NCI-H2081 treated with DMSO at 0.1 percent for 48 hours (cell line): ENCODE measurements around the gene CKS1B.

ENCODE experiments used
- DNase-seq: peaks from one replicate; lab custom pipeline; 2025; lab: John Stamatoyannopoulos, UW

The CKS1B gene

DNA sequence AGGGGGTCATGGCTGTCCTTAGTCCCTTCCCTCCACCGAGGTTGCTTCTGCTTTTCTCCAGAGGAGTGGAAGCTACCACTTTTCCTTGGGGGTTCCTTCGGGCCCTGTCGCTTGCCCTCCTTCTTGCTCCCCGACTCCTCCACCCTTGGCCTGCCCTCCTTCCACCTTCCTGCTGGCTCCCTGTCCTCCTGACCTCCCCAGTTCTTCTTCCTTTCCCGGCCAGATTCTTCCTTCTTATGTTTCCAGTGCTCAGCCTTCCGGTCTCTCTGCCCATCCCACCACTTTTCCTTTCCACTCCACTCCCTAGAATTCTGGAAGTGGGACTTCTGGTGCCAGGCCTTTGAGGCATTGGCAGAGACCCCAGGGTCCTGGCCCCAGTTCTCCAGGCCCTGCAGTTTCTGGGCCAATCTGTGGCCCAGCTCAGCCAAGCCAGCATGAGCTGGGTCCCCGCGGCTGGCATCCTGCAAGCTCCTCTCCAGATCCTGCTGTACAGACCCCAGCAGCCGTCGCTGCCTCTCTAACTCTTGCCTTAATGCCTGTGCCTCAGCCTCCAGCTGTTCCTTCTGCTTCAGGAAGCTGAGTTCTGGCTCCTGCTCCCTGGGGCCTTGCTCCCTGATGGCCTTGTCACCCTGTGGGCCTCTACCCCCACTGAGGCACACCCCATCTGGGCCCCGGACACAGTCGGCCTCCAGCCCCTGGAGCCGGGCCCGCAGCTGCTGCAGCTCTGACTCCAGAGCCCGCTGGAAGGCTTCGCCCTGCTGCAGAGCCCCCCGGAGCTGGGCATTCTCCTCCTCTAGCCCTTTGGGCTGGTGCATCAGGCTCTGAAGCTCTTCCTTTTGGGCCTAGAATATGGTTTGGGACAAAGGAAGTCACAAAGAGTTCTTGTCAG lies 28.3 kb upstream of the CKS1B start:
- no peak for DNase-seq

DNA sequence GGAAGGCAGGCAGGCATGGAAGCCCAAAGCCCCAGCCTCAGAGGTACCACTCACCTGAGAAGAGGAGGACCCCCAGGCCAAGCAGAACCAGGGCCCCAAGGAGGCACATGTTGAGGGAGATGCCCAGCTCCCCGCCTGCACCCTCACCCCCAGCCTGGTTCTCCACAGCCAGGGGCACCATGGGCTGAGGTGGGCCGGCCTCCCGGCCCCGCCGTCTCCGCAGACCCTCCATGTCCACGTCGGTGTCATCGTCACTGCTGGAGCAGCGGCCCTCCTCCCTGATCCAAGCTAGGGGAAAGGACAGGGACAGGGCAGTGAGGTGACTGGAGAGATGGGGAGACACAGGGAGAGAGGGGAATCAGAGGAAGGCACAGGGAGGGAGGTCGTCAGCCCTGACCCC lies 26.4 kb upstream of the CKS1B start:
- no peak for DNase-seq

DNA sequence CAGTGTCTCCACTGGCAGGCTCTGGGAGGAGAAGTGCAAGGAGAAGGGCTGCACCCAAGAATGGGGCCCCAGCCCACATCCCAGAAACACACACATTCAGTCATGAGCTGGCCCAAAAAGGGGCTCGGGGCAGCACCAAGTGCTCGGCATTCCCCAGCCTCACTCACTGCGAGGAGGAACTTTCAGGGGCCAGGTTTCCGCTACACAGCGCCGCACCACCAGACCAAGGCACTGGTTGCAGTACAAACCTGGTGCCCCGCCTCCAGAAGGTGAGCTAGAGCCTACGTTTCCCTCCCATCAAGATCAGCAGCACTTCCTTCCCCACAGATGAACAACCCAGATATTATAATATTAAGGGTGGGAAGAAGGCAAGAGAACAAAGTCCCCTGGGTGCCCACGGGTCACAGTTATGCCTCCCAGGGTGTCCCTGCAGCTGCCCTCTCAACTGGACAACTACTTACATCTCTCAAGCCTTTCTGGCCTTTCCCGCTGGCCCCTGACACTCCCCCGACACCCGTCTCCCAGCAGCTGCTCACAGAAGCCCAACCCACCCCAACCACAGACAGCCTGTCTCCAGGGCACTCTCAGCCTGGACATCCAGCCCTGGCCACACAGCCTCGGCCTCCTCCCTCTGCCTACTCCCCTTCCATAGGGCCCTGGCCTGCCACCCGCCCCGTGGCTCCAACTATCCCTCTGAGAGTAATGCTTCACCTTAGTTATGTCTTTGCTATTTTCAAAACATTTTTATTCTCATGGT lies 22.4 kb upstream of the CKS1B start:
- DNase-seq: no peak

DNA sequence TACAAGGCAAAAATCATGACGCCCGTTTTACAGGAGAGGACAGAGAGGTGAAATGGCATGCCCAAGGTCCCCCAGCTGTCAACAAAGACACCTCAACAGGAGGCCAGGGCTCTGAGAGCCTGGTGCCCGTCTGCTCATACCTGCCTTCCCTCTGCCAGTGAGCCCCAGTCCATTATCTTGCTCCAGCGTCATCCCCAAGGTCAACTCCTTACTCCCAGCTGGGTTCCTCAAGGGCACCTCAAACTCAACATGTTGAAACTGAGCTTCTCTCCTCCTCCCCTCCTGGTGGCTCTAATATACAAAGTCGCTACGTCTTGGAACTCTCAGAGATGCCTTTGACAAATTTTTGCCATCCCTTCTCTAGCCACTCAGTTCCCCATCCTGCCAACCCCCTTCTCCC lies 21.8 kb upstream of the CKS1B start:
- DNase-seq: no peak

DNA sequence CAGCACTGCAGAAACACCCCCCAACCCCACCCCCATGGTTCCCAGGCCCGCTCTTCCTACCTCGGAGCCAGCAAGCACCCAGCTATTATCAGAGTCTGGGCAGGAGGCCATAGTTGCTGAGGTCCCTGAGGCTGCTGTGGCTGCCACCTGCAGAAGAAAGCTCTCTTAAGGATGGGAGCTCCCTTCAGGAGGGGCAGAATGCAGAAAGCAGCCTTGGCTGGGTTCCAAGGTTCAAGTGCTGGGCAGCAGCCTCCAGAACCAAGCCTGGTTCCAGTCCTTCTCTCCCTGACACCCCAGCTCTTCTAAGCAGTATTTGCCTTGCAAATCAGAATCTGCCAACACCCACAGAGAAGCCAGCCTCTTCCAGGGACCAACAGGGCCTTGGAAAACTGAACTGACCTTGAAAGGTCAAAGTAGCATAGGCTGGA lies 20.9 kb upstream of the CKS1B start:
- DNase-seq: no peak

DNA sequence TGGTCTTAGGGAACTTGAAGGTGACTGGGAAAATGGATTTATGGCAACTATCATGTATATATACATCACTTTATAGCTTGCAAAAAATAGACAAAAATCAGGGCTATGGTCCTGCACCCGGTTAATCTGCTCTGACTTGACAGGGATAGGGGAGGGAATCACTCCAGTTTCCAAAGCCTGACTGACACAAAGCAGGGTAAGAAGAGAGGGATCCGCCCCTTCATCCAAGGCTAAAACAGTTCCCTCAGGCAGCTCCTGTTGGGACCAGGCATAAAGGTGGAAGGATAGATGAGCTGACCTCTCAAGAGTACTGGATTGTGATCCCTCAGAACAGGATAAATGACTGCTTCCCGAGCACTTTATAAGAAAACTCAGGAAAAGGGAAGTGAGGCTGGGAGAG lies 19.9 kb upstream of the CKS1B start:
- no peak for DNase-seq

DNA sequence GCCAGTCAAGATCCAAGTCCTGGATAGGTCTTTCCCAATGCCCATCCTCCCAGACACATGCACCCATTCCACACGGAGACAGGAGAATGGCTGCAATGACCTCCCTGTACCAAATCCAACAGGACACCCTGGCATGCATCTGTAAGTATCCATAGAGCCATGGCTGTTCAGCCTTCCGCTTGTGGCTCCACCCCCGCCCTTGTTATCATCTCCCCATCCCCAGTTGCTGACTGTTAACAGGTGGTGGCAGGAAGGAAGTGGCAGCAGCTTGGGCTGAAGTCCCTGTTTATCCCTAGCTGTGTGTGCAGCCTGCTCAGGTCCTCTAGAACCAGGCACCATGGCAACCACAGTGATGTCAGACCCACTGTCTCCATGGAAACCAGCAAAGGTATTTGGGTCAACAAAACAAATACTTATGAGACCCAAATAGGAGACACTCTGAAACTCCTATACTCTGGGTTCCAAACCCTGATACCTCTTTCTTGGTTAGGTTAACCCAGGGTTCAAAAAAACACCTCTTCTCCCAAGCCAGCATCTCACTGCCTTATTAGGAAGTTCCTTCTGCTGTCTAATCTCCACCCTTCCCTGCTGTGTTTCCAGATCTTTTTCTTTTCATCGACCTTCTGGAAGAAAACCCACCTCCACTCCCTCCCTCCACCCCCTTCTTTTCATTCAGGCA lies 19.3 kb upstream of the CKS1B start:
- DNase-seq: no peak

DNA sequence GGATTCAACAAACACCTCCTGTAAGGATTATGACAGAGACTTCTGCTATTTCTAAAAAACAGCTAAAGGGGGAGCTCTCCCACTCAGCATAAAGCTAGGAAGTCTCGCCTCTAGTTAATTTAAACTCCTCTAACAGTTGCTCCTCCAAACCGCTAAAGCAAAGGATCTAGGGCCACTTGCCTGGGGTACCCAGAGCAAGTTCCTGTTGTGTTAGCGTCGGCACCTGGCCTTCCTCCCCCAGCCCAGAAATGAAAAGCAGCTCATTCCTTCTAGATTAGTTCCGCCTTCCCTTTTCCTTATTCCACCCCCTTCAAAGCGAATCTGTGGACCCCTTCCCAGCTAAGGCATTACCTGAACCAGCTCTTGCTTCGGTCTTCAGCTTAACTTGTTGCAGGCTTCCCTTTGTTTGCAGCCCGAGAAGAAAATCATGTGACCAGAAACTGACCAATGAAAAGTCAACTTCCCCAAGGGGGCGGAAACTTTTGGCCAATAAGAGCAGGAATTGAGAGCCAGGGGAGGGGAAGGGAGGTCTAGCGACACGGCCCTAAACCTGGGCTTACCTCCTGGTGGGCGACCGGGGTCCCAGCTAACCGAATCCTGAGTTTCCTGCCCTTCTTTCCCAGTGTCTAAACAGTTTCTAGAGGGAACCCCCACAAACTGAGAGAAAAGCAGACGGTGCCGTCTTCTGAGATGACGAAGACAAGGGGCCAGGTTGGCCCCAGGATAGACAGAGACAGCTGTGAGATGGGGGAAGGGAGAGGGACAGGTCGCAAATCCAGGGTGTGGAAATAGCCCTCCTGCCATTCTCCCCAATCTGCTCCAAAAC lies 18.6 kb upstream of the CKS1B start, which contains the start of gene PBXIP1:
Gene PBXIP1, minus strand, starts transcription at position 382 of the 826 bp plus-strand sequence. CDS start 2,378 bp downstream, outside the sequence.
- peak; percentile 30 for DNase-seq

DNA sequence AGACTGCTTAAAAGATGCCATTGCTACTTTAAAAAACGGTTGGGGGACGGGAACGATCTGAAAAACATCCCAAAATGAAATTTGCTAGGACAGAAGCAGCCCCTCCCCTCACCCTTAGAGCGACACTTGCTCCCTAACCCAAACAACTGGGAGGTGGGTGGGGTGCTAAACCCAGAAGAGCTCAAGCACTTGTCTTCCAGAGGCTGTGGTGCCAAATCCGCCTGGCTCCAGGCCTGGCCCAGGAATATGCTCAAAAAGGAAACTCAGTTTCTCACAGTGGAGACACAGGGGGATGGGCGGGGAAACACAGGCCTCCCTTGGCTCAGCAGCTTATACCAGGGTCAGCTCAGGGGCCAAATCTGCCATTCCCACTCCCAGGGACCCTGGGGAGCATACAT lies 17.9 kb upstream of the CKS1B start:
- DNase-seq: no peak

DNA sequence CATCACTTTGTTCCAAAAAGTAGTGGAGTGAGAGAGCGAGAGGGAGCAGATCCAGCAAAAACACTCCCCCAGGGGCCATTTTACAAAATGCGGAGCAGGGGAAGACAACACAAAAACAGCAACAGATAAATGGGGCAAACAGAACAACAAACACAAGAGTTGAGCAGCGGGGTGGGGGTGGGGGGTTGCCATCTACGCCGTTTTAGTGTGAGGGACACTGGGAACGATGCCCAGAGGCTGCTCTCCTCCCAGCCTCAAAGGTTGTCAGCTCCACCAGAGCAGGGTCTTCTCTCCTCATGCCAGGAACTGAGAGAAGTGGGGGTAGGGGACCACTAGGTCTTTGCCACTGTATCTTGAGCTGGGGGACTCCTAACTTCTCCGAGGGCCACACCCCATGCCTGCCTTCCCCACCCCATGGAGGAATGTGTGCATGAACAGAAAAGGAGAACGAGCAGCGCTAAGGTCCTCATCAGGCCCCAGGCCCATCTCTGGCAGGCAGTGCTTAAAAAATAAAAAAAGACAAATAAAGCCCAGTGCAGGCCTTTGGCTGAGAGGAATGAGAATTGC lies 17.3 kb upstream of the CKS1B start:
- no peak for DNase-seq

DNA sequence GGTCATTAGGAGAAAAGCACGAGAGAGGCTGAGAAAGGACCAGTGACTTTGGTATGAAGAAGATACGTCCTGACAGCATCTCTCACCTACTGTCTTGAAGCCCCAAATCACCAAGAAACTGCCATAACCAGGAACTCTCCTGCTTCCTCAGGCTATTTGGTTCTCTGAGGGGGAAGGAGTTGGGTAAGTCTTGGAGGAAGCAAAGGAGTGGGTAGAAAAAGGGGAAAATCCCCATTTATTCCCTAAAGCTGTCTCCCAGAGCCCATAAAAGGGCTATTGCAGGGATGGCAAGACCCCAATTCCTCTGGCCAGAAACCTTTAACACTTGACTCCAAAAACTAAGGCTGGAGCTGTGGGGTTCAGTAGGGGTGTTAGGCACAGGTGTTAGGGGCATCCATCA lies 16.4 kb upstream of the CKS1B start:
- DNase-seq: no peak

DNA sequence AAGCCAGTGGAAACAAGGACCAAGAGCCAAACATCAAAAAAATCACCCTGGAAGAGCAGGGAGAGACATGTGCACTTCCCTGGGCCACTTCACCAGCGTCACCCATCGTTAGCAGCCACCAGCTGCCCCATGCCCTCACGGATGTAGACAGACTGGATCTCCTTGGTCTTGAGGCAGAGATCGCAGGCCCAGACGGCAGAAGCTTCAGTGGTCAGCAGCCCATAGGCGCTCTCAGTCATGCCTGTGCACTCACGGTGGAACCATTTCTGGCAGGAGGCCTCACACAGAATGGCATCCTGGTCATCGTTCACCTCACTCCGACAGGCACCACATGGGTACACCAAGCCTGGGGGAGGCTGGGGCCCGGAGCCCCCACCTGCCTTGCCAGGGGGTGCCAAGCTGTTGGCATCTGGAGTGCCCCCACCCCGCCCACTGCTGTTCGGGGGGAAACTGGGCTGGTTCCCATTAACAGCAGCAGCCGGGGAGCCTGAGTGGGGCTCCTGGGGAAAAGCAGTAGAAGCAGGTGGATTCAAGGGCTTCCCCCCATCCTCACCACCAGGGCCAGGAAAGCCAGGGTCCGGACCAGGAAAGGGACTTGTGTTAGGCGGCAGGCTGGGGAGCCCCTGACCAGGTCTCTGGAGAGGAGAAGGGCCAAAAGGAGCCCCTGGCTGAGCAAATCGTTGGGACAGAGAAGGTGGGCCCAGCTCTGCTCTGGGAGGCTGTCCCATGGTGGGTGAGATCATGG lies 15.6 kb upstream of the CKS1B start:
- no peak for DNase-seq

DNA sequence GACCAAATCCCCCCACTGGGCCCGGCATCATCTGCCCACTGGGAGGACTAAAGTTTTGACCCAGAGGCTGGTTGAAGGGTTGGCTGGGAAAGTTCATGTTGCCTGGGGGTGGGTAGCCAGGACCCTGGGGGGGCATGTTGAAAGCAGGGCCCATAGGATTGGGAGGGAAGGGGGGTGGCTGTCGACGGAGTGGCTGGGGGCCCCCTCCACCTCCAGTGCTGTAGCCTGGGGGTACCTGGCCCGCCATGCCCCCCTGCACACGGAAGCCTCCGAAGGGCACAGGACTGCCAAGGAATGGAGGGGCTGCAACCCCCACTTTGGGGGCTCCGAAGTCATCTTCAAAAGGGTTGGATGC lies 15.1 kb upstream of the CKS1B start:
- DNase-seq: no peak

DNA sequence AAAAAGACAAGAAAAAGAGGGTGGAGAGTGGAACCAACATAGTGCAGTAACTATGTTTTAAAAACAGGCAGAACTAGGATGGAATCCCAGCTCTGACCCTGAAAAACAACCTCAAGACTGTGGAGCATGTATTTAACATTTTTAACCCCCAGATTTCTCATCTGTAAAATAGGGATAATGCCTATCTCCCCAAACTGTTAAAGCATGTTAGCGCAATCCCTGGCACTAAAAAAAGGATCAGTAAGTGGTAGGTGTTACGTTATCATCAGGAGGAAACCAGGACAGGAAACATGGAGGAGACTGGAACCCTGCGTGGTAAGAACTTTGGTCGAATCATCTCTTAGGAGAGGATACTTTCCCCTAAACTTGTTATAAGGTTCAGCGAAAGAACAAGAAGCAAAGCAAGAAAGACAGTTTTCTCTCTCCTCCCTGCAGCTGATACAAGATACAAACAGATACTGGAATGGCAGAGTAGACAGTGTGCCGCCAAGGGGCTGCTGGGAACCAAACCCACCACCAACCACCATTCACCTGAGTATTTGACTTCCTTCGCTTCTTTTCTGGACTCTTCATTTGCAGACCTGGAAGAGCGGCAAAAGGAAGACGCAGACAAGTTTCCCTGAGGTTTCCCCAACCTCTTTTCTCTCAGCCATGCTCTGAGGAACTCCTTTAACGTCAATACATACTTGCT lies 13.9 kb upstream of the CKS1B start:
- no peak for DNase-seq

DNA sequence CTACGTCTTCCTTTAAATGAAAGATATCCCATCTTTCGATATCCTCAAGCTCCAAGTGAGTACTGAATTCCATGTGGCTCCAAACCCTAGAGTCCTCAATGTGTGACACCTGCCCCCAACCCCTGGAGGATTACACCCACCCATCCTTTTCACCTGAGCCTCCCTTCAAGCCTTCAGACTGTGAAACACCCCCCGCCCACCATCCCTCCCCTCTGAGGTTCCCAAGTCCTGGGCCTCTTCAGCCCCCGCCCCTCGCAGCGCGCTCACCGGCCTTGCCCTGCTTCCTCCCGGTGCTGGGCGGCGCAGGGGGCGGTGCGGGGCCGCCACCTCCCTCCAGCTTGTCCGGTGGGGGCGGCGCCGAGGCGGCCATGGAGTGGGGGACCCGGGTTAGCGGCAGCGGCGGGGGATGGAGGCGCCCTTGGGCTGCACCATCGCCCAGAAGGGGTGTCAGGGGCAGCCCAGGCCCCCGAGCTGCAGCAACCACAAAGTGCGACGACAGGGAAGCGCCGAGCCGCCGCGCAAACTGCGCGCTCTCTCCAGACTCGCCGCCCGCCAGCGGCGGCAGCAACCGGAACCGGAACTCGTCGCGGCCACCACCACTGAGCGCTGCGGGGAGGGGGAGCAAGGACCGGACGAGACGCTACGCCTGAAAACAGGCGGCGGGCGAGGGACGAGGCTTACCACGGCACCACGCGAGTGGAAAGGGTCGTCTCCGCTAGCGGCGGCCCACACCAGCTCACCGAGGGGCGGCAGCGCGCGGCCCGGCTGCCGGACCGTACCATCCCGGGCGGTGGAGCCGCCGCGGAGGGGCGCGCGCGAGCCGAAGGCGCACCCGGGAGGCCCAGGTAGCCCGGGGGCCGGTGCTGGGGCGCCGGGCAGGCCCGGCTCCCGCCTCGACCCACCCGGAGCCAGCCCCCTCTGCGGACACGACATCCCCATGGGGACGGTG lies 13.0 kb upstream of the CKS1B start, which contains the start of gene PYGO2:
Gene PYGO2, minus strand, starts transcription at position 576 of the 949 bp plus-strand sequence. Its CDS starts 206 bp downstream, at position 370.
- DNase-seq: no peak

DNA sequence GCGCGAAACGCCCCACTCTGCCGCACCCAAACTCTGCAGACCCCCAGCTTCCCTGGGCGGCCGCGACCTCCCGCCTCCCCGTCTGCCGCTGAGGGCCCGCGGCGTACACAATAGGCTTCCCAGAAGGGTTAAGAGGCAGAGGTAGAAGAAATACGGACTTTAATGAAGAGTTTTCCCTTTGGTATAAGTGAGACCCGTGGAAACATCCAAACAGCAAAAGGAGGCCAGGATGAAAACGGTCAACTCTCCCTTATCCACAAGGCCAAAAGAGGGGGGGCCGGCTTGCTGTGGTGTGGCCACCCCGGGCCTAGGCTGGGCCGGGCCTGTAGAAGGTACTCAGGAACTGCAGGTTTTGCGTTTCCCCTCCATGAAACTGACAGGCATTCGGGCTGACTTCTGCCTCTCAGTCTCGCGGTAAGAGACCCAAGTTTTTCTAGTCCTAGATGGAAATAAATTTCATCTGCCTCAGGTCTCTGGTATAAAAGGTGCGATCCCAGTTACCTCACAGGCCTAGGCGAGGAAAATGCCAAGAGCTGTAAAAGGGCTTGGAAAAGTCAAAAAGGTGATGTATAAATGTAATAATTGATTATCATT lies 12.2 kb upstream of the CKS1B start:
- no peak for DNase-seq

DNA sequence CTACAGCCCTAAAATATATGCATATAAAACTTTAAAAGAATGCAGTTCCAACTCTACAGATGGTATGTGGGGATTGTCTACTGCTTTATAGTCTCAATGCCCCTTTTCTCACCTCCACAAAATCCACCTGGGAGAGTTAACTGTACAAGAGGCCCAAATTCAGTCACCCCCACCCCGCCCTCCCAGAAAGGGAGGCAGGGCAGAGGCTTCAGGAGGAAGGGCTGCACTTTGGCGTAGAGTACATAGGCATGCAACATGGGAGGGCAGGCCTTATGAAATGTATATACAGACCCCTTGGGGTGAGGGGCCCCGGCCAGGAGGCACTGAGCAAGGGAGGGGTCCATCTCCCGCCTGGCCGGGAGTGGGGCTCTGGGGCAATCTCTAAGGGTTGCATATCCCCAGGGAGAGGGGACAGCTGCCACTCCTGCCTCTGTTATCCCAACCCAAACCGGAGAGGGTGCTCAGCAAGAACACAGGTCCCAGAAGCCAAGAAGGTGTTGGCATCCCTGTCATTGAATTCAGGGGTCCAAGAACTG lies 11.6 kb upstream of the CKS1B start:
- no peak for DNase-seq

DNA sequence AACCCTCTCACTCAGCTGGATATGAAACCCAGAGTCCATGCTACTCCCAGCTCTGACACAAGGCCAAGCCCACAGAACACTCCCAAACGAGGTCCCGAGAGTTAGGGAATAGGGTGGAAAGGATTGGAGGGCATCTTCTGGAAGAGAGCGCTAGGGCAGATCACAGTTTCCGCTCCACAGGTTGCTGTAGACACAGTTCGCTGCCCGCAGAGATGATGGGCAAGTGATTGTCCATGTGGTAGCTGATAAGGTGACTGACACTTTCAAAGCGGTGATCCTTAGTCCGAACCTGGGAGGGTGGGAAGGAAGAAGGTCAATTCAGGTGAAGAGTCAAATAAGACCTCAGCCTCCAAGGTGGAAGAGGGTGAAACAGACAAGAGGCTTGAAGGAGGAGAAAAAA lies 10.8 kb upstream of the CKS1B start:
- DNase-seq: no peak
